Activated naive CD4-positive, alpha-beta T cell treated with anti-CD3 and anti-CD28 coated beads for 36 hours (primary cell): ENCODE data around the gene MYMX. TPM values are rescaled to one million over a fixed set of nuclear protein-coding genes. Genes with fewer than 3 reads are reported as not detected.

ENCODE experiments used
- CTCF ChIA-PET: fragments of 350-600 bp; sonication (Branson Sonifier 250); formaldehyde crosslinking; loops from one replicate; lab custom pipeline; 2021; ENCODE audit warnings: antibody characterized with exemption; lab: Charles Lee
- DNase-seq: peaks from one replicate; pipeline ENCODE4 v3.0.0-alpha.2; 2020
- H3K27ac Mint-ChIP-seq: one replicate; pipeline ENCODE4 v1.8.0; 2021; ENCODE audit warnings: mild to moderate bottlenecking, mixed read lengths
- H3K27me3 Mint-ChIP-seq: one replicate; pipeline ENCODE4 v1.8.0; 2021; ENCODE audit warnings: low read depth, mixed read lengths
- H3K36me3 Mint-ChIP-seq: one replicate; pipeline ENCODE4 v1.8.0; 2021; ENCODE audit warnings: low read depth, mixed read lengths
- H3K4me1 Mint-ChIP-seq: one replicate; pipeline ENCODE4 v1.8.0; 2021; ENCODE audit warnings: low read depth, mixed read lengths
- H3K4me3 Mint-ChIP-seq: one replicate; pipeline ENCODE4 v1.8.0; 2021; ENCODE audit warnings: mild to moderate bottlenecking, moderate library complexity, mixed read lengths
- H3K9me3 Mint-ChIP-seq: one replicate; pipeline ENCODE4 v1.8.0; 2021; ENCODE audit warnings: mixed read lengths
- intact Hi-C: fragments of 100-400 bp; cut with micrococcal nuclease; formaldehyde crosslinking; loops from one replicate; pipeline ENCODE4 v1.15.1; 2023
- total RNA-seq, 2 experiments: library from RNA; stranded (reverse); gene quantifications; one replicate each; pipeline ENCODE4 v1.2.3, GENCODE V29; 2021

MYMX gene
- total RNA-seq, 2 experiments from 2014 or later: not detected

GRCh38 chr6:44222486-44223318 lies 6.0 kb downstream of the MYMX start:
- peaks cover 53% of the 10 kb centered on the region for H3K4me1 Mint-ChIP-seq
- no peaks in the 10 kb centered on the region for H3K9me3 Mint-ChIP-seq
- peaks cover 9% of the 10 kb centered on the region for H3K36me3 Mint-ChIP-seq
- H3K27ac Mint-ChIP-seq: no peak overlapping the region
- CTCF ChIA-PET: interaction anchor here (0.6 to 5.9 kb wide), 6 partner anchors 13 to 91 kb away, joined by 3 to 77 read pairs (median 4); no protein-coding TSS in a partner anchor
- peaks cover 2% of the 10 kb centered on the region for H3K27me3 Mint-ChIP-seq
- intact Hi-C loops: loop anchor here (1.0 to 5.0 kb wide), 5 partner anchors 25 to 164 kb away; partner anchors contain the start of genes AARS2, CDC5L and HSP90AB1
- peak; percentile 31 for DNase-seq
- peak overlapping the region; percentile 85 for H3K4me3 Mint-ChIP-seq

- H3K9me3 Mint-ChIP-seq: no peaks in the 10 kb centered on the region
- peak within 1 kb of the TSS; percentile 31 for H3K27ac Mint-ChIP-seq
- intact Hi-C loops: loop anchor here (1.0 to 5.0 kb wide), 5 partner anchors 24 to 163 kb away; partner anchors contain the start of genes AARS2, CDC5L and HSP90AB1
- peak within 1 kb of the TSS; percentile 85 for H3K4me3 Mint-ChIP-seq
- CTCF ChIA-PET: interaction anchor here (0.6 to 5.9 kb wide), 10 partner anchors 12 to 116 kb away, joined by 3 to 77 read pairs (median 4); partner anchors contain the start of genes AARS2 and SLC35B2
- H3K4me1 Mint-ChIP-seq: peaks cover 51% of the 10 kb centered on the region
- H3K36me3 Mint-ChIP-seq: peaks cover 14% of the 10 kb centered on the region
- DNase-seq: peak; percentile 87
- H3K27me3 Mint-ChIP-seq: peaks cover 2% of the 10 kb centered on the region
These were observed 6.7 kb downstream of the MYMX start, which contains the start of gene SLC29A1 for GRCh38 chr6:44223319-44224028. Gene SLC29A1, plus strand, starts transcription at chr6:44223595. Its CDS starts 3,719 bp downstream, at chr6:44227314.

- Mint-ChIP-seq H3K9me3 (no peaks in the 10 kb centered on the region), H3K36me3 (peaks cover 19% of the 10 kb centered on the region), H3K27ac (peak overlapping the region; percentile 31), H3K4me1 (peaks cover 46% of the 10 kb centered on the region), H3K4me3 (peak overlapping the region; percentile 85), H3K27me3 (no peaks in the 10 kb centered on the region)
- intact Hi-C loops: loop anchor here (5.0 kb wide), 2 partner anchors 52 to 88 kb away; partner anchors contain the start of gene AARS2
- DNase-seq: peak; percentile 50
- CTCF ChIA-PET: interaction anchor here (0.5 to 5.9 kb wide), 14 partner anchors 9 to 115 kb away, joined by 3 to 77 read pairs (median 4); partner anchors contain the start of genes AARS2 and SLC35B2
These were observed 7.6 kb downstream of the MYMX start for GRCh38 chr6:44224029-44224964.

- intact Hi-C loops: loop anchor here (5.0 kb wide), 2 partner anchors 53 to 87 kb away; partner anchors contain the start of gene AARS2
- Mint-ChIP-seq H3K4me1 (peaks cover 44% of the 10 kb centered on the region), H3K27ac (no peak overlapping the region), H3K36me3 (peaks cover 24% of the 10 kb centered on the region), H3K9me3 (no peaks in the 10 kb centered on the region), H3K4me3 (peak overlapping the region; percentile 85), H3K27me3 (no peaks in the 10 kb centered on the region)
- CTCF ChIA-PET: interaction anchor here (0.5 to 5.9 kb wide), 10 partner anchors 9 to 114 kb away, joined by 3 to 77 read pairs (median 5); partner anchors contain the start of gene SLC35B2
- DNase-seq: no peak
These were observed 8.2 kb downstream of the MYMX start for GRCh38 chr6:44224965-44225305.

GRCh38 chr6:44225579-44226325 lies 9.0 kb downstream of the MYMX start:
- Mint-ChIP-seq H3K4me1 (peaks cover 41% of the 10 kb centered on the region), H3K4me3 (peak overlapping the region; percentile 39), H3K27me3 (no peaks in the 10 kb centered on the region), H3K36me3 (peaks cover 28% of the 10 kb centered on the region), H3K9me3 (no peaks in the 10 kb centered on the region), H3K27ac (no peak overlapping the region)
- intact Hi-C loops: no loop called here
- CTCF ChIA-PET: interaction anchor here (1.7 to 5.9 kb wide), 3 partner anchors 10 to 53 kb away, joined by 9 to 77 read pairs (median 10); no protein-coding TSS in a partner anchor
- no peak for DNase-seq

GRCh38 chr6:44226368-44227147 lies 9.8 kb downstream of the MYMX start:
- intact Hi-C loops: no loop called here

GRCh38 chr6:44227148-44227793 lies 10.5 kb downstream of the MYMX start:
- Mint-ChIP-seq H3K9me3 (no peaks in the 10 kb centered on the region), H3K4me1 (peaks cover 32% of the 10 kb centered on the region), H3K27ac (no peak overlapping the region), H3K27me3 (no peaks in the 10 kb centered on the region), H3K4me3 (no peak overlapping the region), H3K36me3 (peaks cover 37% of the 10 kb centered on the region)
- CTCF ChIA-PET: interaction anchor here (1.1 to 1.9 kb wide), 4 partner anchors 10 to 55 kb away, joined by 4 to 8 read pairs (median 6); no protein-coding TSS in a partner anchor
- intact Hi-C loops: no loop called here
- no peak for DNase-seq

More at GRCh38 chr6:44226368-44227147, 9.8 kb downstream of the MYMX start:
- Mint-ChIP-seq H3K4me1 (peaks cover 38% of the 10 kb centered on the region), H3K27me3 (no peaks in the 10 kb centered on the region), H3K27ac (no peak overlapping the region), H3K9me3 (no peaks in the 10 kb centered on the region), H3K36me3 (peaks cover 35% of the 10 kb centered on the region), H3K4me3 (no peak overlapping the region)
- no peak for DNase-seq
- CTCF ChIA-PET: interaction anchor here (1.6 to 5.9 kb wide), 4 partner anchors 9 to 54 kb away, joined by 5 to 77 read pairs (median 8); no protein-coding TSS in a partner anchor

- no peak overlapping the region for H3K27ac Mint-ChIP-seq
- H3K27me3 Mint-ChIP-seq: no peaks in the 10 kb centered on the region
- peaks cover 42% of the 10 kb centered on the region for H3K36me3 Mint-ChIP-seq
- H3K4me3 Mint-ChIP-seq: no peak overlapping the region
- H3K9me3 Mint-ChIP-seq: no peaks in the 10 kb centered on the region
- no peak for DNase-seq
- CTCF ChIA-PET: interaction anchor here (1.1 to 1.9 kb wide), 4 partner anchors 9 to 55 kb away, joined by 4 to 8 read pairs (median 6); no protein-coding TSS in a partner anchor
- peaks cover 25% of the 10 kb centered on the region for H3K4me1 Mint-ChIP-seq
- intact Hi-C loops: no loop called here
These were observed 11.3 kb downstream of the MYMX start for GRCh38 chr6:44228031-44228430.

GRCh38 chr6:44228433-44228832 lies 11.7 kb downstream of the MYMX start:
- intact Hi-C loops: no loop called here
- no peaks in the 10 kb centered on the region for H3K9me3 Mint-ChIP-seq
- H3K36me3 Mint-ChIP-seq: peaks cover 43% of the 10 kb centered on the region
- no peaks in the 10 kb centered on the region for H3K27me3 Mint-ChIP-seq
- H3K4me3 Mint-ChIP-seq: no peak overlapping the region
- peaks cover 24% of the 10 kb centered on the region for H3K4me1 Mint-ChIP-seq
- DNase-seq: no peak
- CTCF ChIA-PET: interaction anchor here (1.1 to 1.9 kb wide), 4 partner anchors 9 to 56 kb away, joined by 4 to 8 read pairs (median 6); no protein-coding TSS in a partner anchor
- H3K27ac Mint-ChIP-seq: no peak overlapping the region
